Heart left ventricle (tissue), 16 donors: ENCODE results near the gene ADCY3. TPM values are rescaled to one million over a fixed set of nuclear protein-coding genes. Genes with fewer than 3 reads are reported as not detected.
"Not testable (repeated sequence)": the region's sequence is repeated elsewhere in the genome, so short reads cannot be mapped to it uniquely, and the experiment has no call there.

Experiments
- ATAC-seq, 4 donors: fragments of 200-7000 bp; cut with Tn5 transposase; one replicate each; pipeline ENCODE4 v1.9.1; 2020 to 2022; ENCODE audit warnings: moderate library complexity in 4 of 4, mild to moderate bottlenecking in 3 of 4, moderate number of reproducible peaks in 1 of 4
- DNase-seq, 5 donors: peaks; one replicate each; pipeline ENCODE4 v3.0.0-alpha.2; 2020
- H3K27ac ChIP-seq, 12 donors: fragments of 200-600 bp; sonication (generic) in 4 of 12; one replicate each; pipeline versions ENCODE4 v1.5.0 to v1.8.0; 2016 to 2022; ENCODE audit warnings: mild to moderate bottlenecking in 2 of 12
- H3K27me3 ChIP-seq, 9 donors: fragments of 200-600 bp; sonication (generic) in 2 of 9; one replicate each; pipeline versions ENCODE4 v1.5.1 to v1.8.0; 2016 to 2022; ENCODE audit warnings: mild to moderate bottlenecking in 3 of 9
- H3K36me3 ChIP-seq, 9 donors: fragments of 200-600 bp; sonication (generic) in 2 of 9; one replicate each; pipeline versions ENCODE4 v1.5.0 to v1.8.0; 2018 to 2022; ENCODE audit warnings: mild to moderate bottlenecking in 2 of 9
- H3K4me1 ChIP-seq, 12 donors: fragments of 200-600 bp; sonication (generic) in 4 of 12; one replicate each; pipeline versions ENCODE4 v1.5.0 to v1.8.0; 2016 to 2022; ENCODE audit warnings: mild to moderate bottlenecking in 3 of 12
- H3K4me3 ChIP-seq, 12 donors: fragments of 200-600 bp; sonication (generic) in 4 of 12; one replicate each; pipeline versions ENCODE4 v1.5.0 to v1.8.0; 2017 to 2022; ENCODE audit warnings: mild to moderate bottlenecking in 9 of 12, moderate library complexity in 4 of 12
- H3K9me3 ChIP-seq, 12 donors: fragments of 200-600 bp; sonication (generic) in 4 of 12; one replicate each; pipeline versions ENCODE4 v1.5.0 to v1.8.0; 2016 to 2022; ENCODE audit warnings: mild to moderate bottlenecking in 1 of 12
- CTCF ChIP-seq, 12 donors: fragments of 200-600 bp; sonication (generic) in 4 of 12; IDR thresholded peaks; one replicate each; pipeline versions ENCODE4 v1.5.0 to v1.8.0; 2018 to 2022; ENCODE audit warnings: antibody characterized with exemption in 12 of 12, mild to moderate bottlenecking in 5 of 12
- POLR2A ChIP-seq, 2 donors: fragments of 450-650 bp; IDR thresholded peaks; one replicate each; pipeline ENCODE4 v1.6.1; 2017; ENCODE audit warnings: antibody characterized with exemption in 2 of 2, mild to moderate bottlenecking in 2 of 2, moderate library complexity in 2 of 2
- WGBS, 4 donors: extraction: QIAGEN DNeasy Blood & Tissue Kit in 2 of 4; methylation state at CpG; one replicate each; pipeline versions ENCODE4 v1.1.5 to v1.1.7; 2013 to 2018; 5-methylcytosine and 5-hydroxymethylcytosine counted together
- intact Hi-C, 10 donors: fragments of 100-400 bp; cut with DNase I; formaldehyde crosslinking; loops; one replicate each; pipeline versions ENCODE4 v1.11.1 to v1.14.2; 2022
- polyA plus RNA-seq, 2 donors: library from polyadenylated mRNA; stranded (reverse); fragments of 200-250 nt; gene quantifications; one replicate each; pipeline ENCODE4 v1.2.3, GENCODE V29; 2013
- total RNA-seq, 9 donors: library from RNA; depleted of rRNA in 2 of 9; stranded (reverse); fragments of >200 nt in 2 of 9; fragmentation: NEBNext Ultra II Directional in 3 of 9; extraction: Animal tissue kit (Norgen Biotek cat#: 25700) in 3 of 9; gene quantifications; one replicate each; pipeline versions ENCODE4 v1.1.0 to v1.2.4, GENCODE V29; 2016 to 2023
- donor health status: ischemic (EF 13 %, LVEDD 7.1; RV severe dilation, severe dysfunction).
- donor health status: healthy with polysubstance abuse.
- donor health status: DM: no; HTN: yes; CAD: no.
- donor health status: DM: no; HTN: no; CAD: no.
- donor health status: ischemic (EF 25% LVEDD 6.9; RV normal size, moderate dysfunction).
- donor health status: ischemic (EF 25% LVEDD 5.7; RV mildly dilated, moderate dysfunction).
- donor health status: healthy.
- donor health status: DM: yes; HTN: yes; CAD: no.
- donor health status: ischemic (EF 35%, LVEDD 5.7; RV mildly dilated, moderate dysfunction).
- donor health status: nonischemic (EF 11% LVEDD 7.7; RV severe dilation, severe dysfunction).
- donor health status: DM: yes; HTN: yes; CAD: no.
- donor health status: PGD.
- donor health status: ischemic (EF 29% LVEDD 5.4; RV normal size, mild dysfunction).
- donor health status: nonischemic (EF 23%, LVEDD 6.1; RV moderate dilation, normal function).

The ADCY3 gene
- total and polyA plus RNA-seq, 11 donors: 9.3 to 36.0 (median 14.4) TPM

DNA sequence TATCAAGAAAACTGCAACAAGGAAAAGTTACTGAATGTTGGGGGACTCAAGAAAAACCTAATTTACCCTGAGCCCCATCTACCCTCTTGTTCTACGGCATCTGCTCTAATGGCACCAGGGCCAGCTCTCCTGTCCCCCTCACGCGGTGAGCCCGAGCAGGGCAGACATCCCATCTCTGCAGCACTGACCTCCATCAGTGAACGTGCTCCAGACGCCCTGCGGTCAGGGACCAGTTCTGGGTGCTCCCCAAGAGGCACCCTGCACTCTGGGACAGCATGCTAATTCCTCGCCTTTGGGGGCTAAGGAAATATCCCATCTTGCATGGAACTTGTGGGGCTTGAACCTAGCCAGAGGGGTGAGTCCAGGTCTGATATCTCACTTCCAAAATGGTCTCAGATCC, 83.8 kb downstream of the ADCY3 start:
- DNase-seq (no peak), ATAC-seq (no peak)
- Histone ChIP-seq H3K36me3 (peaks cover 0 to 39% (median 4%) of the 10 kb centered on the region in 9 donors), H3K27me3 (no peaks in the 10 kb centered on the region), H3K4me1 (no peaks in the 10 kb centered on the region), H3K27ac (no peak overlapping the region), H3K4me3 (no peak overlapping the region), H3K9me3 (no peaks in the 10 kb centered on the region)
- intact Hi-C loops: no loop called here
- WGBS, 4 donors: 88 to 98% (median 97%) methylated on average over 7 to 8 of the region's 8 CpGs
- TF ChIP-seq POLR2A (IDR thresholded peaks at IDR 0.05) (no peak), CTCF (IDR thresholded peaks at IDR 0.05) (no peak)

GRCh38 chr2:24835411-24835810, 84.6 kb downstream of the ADCY3 start:
- not testable (repeated sequence) for H3K27ac ChIP-seq
- H3K36me3 ChIP-seq: peaks cover 0 to 39% (median 4%) of the 10 kb centered on the region in 9 donors

GRCh38 chr2:24834733-24835395, 85.2 kb downstream of the ADCY3 start:
- no peak for DNase-seq
- TF ChIP-seq POLR2A (IDR thresholded peaks at IDR 0.05): no peak
- Histone ChIP-seq H3K4me3 (no peak overlapping the region), H3K27ac (no peak overlapping the region), H3K27me3 (no peaks in the 10 kb centered on the region), H3K4me1 (no peaks in the 10 kb centered on the region), H3K9me3 (no peaks in the 10 kb centered on the region), H3K36me3 (peaks cover 0 to 35% (median 4%) of the 10 kb centered on the region in 9 donors)
- no peak for ATAC-seq
- 93 to 96% (median 95%) methylated on average over 12 to 20 of the region's 20 CpGs for WGBS, 4 donors
- intact Hi-C loops: no loop called here

More at GRCh38 chr2:24835411-24835810, 84.6 kb downstream of the ADCY3 start:
- H3K27me3 ChIP-seq, H3K9me3 ChIP-seq, H3K4me3 ChIP-seq, DNase-seq, ATAC-seq, H3K4me1 ChIP-seq, intact Hi-C loops: not testable (repeated sequence)
- WGBS, 4 donors: 89 to 96% (median 91%) methylated on average over 8 of the region's 8 CpGs

DNA sequence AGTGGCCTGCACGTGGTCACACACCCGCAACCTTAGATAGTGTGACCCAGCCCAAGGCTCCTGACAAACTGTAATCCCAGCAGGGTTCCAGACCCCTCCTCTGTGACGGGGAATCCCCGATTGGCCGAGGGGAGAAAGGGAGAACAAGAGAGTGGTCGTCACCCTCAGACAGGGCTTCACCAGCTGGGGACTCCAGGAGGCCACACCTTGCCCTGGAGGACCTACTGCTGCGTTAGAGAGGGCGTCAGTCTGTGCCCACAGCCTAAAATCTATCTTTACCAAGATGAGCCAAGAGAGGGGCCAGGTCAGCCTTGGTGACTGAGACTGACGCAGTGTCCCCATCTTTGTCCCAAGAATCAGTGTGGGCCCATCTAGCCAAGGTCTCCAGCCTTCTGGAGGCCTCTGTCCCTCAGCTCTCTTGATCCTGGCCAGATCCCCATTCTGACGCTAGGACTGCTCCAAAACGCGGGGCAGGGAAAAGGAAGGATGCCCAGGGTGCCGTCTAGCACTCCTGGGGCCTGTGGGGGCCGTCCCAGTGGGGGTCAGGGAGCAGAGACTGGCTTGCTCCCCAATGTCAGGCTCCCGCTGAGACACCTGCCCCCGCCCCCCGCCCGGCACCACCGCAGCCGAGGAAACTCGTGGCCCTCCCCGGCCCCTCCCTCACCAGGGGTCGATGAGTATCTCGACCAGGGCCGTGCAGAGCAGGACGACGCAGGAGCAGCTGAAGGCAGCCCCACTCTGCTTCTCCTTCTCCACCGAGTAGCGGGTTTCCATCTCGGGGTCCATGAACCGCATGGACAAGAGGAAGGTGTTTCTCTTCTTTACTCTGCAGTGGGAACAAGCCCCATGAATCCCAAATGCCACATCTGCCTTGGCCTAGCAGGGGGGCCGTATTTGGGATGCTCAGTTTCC, 86.0 kb downstream of the ADCY3 start:
- peaks cover 0 to 35% (median 3%) of the 10 kb centered on the region in 9 donors for H3K36me3 ChIP-seq
- H3K27me3 ChIP-seq: no peaks in the 10 kb centered on the region
- H3K9me3 ChIP-seq: no peaks in the 10 kb centered on the region
- WGBS, 4 donors: 88 to 96% (median 93%) methylated on average over 25 to 32 of the region's 32 CpGs
- H3K4me3 ChIP-seq: no peak overlapping the region
- TF ChIP-seq CTCF (IDR thresholded peaks at IDR 0.05): no peak
- TF ChIP-seq POLR2A (IDR thresholded peaks at IDR 0.05): no peak
- intact Hi-C loops: no loop called here
- DNase-seq: no peak
- ATAC-seq: no peak
- H3K27ac ChIP-seq: no peak overlapping the region
- no peaks in the 10 kb centered on the region for H3K4me1 ChIP-seq
